ENCODE data around the gene FREM2. TPM values are rescaled to one million over a fixed set of nuclear protein-coding genes. Genes with fewer than 3 reads are reported as not detected.

Gene FREM2
- total and polyA plus RNA-seq, 2 of the 4 experiments (the other 2 are of a cell fraction) = not detected

DNA sequence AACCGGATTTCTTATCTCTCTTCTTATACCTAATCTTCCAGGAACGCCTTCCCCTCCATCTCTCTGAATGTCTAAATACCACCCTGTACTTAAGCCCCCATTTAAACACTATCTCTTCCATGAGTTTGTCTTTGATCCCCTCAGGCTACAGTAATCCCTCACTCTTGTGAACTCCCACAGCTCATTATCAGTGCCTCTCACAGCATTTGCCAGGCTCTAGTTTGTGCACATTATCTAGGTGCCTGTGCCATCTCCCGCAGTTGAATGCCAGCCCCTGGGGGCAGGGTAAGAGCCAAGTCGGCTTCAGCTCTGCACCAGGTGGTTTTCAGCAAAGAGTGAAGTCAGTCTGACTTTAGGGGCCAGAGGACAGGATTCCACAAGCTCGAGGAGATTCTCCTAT is 71.4 kb downstream of the FREM2 start:
- TF ChIP-seq FOS (IDR thresholded peaks at IDR 0.05; ENCODE audit: low read depth, low read length) (no peak), RCOR1 (IDR thresholded peaks at IDR 0.05; ENCODE audit: insufficient replicate concordance, low read length) (no peak), POLR2A (IDR thresholded peaks at IDR 0.05; ENCODE audit: low read depth, low read length) (no peak)
- TF ChIP-seq, protein P1, sequence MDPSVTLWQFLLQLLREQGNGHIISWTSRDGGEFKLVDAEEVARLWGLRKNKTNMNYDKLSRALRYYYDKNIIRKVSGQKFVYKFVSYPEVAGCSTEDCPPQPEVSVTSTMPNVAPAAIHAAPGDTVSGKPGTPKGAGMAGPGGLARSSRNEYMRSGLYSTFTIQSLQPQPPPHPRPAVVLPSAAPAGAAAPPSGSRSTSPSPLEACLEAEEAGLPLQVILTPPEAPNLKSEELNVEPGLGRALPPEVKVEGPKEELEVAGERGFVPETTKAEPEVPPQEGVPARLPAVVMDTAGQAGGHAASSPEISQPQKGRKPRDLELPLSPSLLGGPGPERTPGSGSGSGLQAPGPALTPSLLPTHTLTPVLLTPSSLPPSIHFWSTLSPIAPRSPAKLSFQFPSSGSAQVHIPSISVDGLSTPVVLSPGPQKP (IDR thresholded peaks at IDR 0.05; ENCODE audit: borderline replicate concordance, low read depth, low read length) = no peak
- Histone ChIP-seq H3K14ac (replicated peaks; ENCODE audit: low read depth, low read length) (no peak overlapping the region), H2BK120ac (ENCODE audit: low read depth, low read length) (no peak overlapping the region), H3K18ac (ENCODE audit: low read depth, low read length) (no peak overlapping the region), H4K5ac (ENCODE audit: low read depth, low read length) (no peak overlapping the region), H2AK9ac (replicated peaks; ENCODE audit: low read depth, low read length, poor library complexity) (no peak overlapping the region), H2AK5ac (ENCODE audit: low read depth, low read length) (no peak overlapping the region), H3K27ac (ENCODE audit: insufficient read depth, low read length) (no peak overlapping the region), H2BK20ac (ENCODE audit: low read depth, low read length) (no peak overlapping the region), H3K4me1 (ENCODE audit: control insufficient read depth, insufficient read depth, low read length) (no peaks in the 10 kb centered on the region), H2BK15ac (ENCODE audit: low read depth, low read length) (no peak overlapping the region), H3K9me1 (ENCODE audit: insufficient read depth, low read length) (no peaks in the 10 kb centered on the region), H3K4me3 (ENCODE audit: insufficient read depth, low read depth, low read length) (no peak overlapping the region), H2AFZ (replicated peaks; ENCODE audit: low read length, poor library complexity) (no peak overlapping the region), H3K9ac (ENCODE audit: low read depth, low read length) (no peak overlapping the region), H3K79me1 (ENCODE audit: low read depth in 1 of 2, low read length in 2 of 2) (no peaks in the 10 kb centered on the region), H3K9me3 (ENCODE audit: control insufficient read depth, insufficient read depth, low read length) (no peaks in the 10 kb centered on the region), H4K8ac (ENCODE audit: low read depth in 2 of 2, low read length in 2 of 2) (no peak overlapping the region), H3K36me3 (ENCODE audit: control insufficient read depth, insufficient read depth, low read length) (no peaks in the 10 kb centered on the region), H3K4ac (ENCODE audit: low read depth, low read length) (no peak overlapping the region), H4K91ac (ENCODE audit: insufficient read depth, low read depth, low read length) (no peak overlapping the region), H3K56ac (ENCODE audit: extremely low read depth, insufficient read depth, low read length) (no peak overlapping the region), H4K20me1 (ENCODE audit: insufficient read depth, low read length) (no peaks in the 10 kb centered on the region), H3K23ac (ENCODE audit: low read depth, low read length) (no peak overlapping the region), H3K27me3 (ENCODE audit: control insufficient read depth, insufficient read depth, low read length) (peaks cover 2% of the 10 kb centered on the region; the same call in 1 of the 2 replicates), H2BK5ac (ENCODE audit: low read depth, low read length, poor library complexity, severe bottlenecking) (no peak overlapping the region), H3K4me2 (ENCODE audit: low read depth, low read length) (no peak overlapping the region)
- ChIA-PET CTCF (interaction anchor here (0.6 kb wide), 1 partner anchor 158 kb away, joined by 3 read pairs; no protein-coding TSS in a partner anchor), POLR2A (ENCODE audit: unreplicated experiment) (interaction anchor here (0.6 kb wide), 1 partner anchor 12 kb away, joined by 4 read pairs; no protein-coding TSS in a partner anchor)
- dilution Hi-C loops (cut with HindIII; ENCODE audit: low sequenced_read_pairs, unreplicated experiment) = no loop called here
- WGBS, 2 experiments (ENCODE audit: extremely low coverage in 2 of 2, insufficient read length in 1 of 2) = 17% methylated on average over 2 of the region's 5 CpGs; no CpG with 5 or more reads in 1 of the 2 experiments
- intact Hi-C loops (cut with micrococcal nuclease) = no loop called here
- ATAC-seq (ENCODE audit: low read depth) = no peak
- BruUV-seq (replicated peaks) = no TSS peak
- in situ Hi-C loops (cut with MboI; ENCODE audit: low sequenced_read_pairs) = loop anchor here (25.0 kb wide), 1 partner anchor 1121 kb away; no protein-coding TSS in a partner anchor
- DNase-seq = no peak

Data from IMR-90 (cell line).